Lung microvascular endothelial cell (primary cell): ENCODE results near the gene FAAP20. TPM values are rescaled to one million over a fixed set of nuclear protein-coding genes. Genes with fewer than 3 reads are reported as not detected.
A peak's percentile ranks its signal among the peaks of the same experiment; 100 is the strongest.

Experiments used
- DNase-seq, 2 donors: peaks; one replicate each; pipeline versions ENCODE4 v3.0.0 to v3.0.0-alpha.2; 2010; ENCODE audit warnings: low read depth in 2 of 2
- total RNA-seq: library from RNA; depleted of rRNA; stranded (reverse); fragments of >200 nt; gene quantifications from 2 replicates; pipeline ENCODE4 v1.2.1, GENCODE V29; 2014

FAAP20 gene
- total RNA-seq, 1 donor from 2014 or later: 19.8 TPM

- no peak for DNase-seq
Observed at GRCh38 chr1:2195785-2196184, 1.2 kb upstream of the FAAP20 start.

- DNase-seq: peak; percentile 88
Observed at GRCh38 chr1:2194898-2195673, 514 bp upstream of the FAAP20 start.

GRCh38 chr1:2193514-2194281, 874 bp downstream of the FAAP20 start:
- DNase-seq: no peak

GRCh38 chr1:2192031-2192995, 2.3 kb downstream of the FAAP20 start:
- no peak for DNase-seq

GRCh38 chr1:2190491-2190976, 4.0 kb downstream of the FAAP20 start:
- DNase-seq: peak; percentile 15 to 20

GRCh38 chr1:2189459-2190425, 4.8 kb downstream of the FAAP20 start:
- peak; percentile 96 to 97 for DNase-seq

GRCh38 chr1:2188336-2188735, 6.2 kb downstream of the FAAP20 start:
- DNase-seq: no peak

GRCh38 chr1:2187619-2188018, 7.0 kb downstream of the FAAP20 start:
- DNase-seq: no peak

- no peak for DNase-seq
Observed at GRCh38 chr1:2186901-2187300, 7.7 kb downstream of the FAAP20 start.

- DNase-seq: no peak
Observed at GRCh38 chr1:2185880-2186855, 8.4 kb downstream of the FAAP20 start.

GRCh38 chr1:2184934-2185333, 9.6 kb downstream of the FAAP20 start:
- no peak for DNase-seq

GRCh38 chr1:2184531-2184930, 10.0 kb downstream of the FAAP20 start:
- no peak for DNase-seq

- no peak for DNase-seq
Observed at GRCh38 chr1:2183937-2184334, 10.6 kb downstream of the FAAP20 start.

GRCh38 chr1:2182376-2182775, 12.2 kb downstream of the FAAP20 start:
- DNase-seq: no peak

GRCh38 chr1:2181752-2182151, 12.8 kb downstream of the FAAP20 start:
- DNase-seq: no peak

GRCh38 chr1:2181271-2181670, 13.3 kb downstream of the FAAP20 start:
- no peak for DNase-seq

GRCh38 chr1:2180297-2181245, 14.0 kb downstream of the FAAP20 start:
- DNase-seq: no peak
